Measurements from ENCODE around the gene BRCA1.
"Not testable (repeated sequence)": the region's sequence is repeated elsewhere in the genome, so short reads cannot be mapped to it uniquely, and the experiment has no call there.

GRCh38 chr17:43138531-43138930 lies 13.4 kb upstream of the BRCA1 start:
- not testable (repeated sequence) for TF ChIP-seq CTCF (IDR thresholded peaks at IDR 0.05; ENCODE audit: insufficient read depth, low read length); GABPA (IDR thresholded peaks at IDR 0.05; ENCODE audit: low read depth); POLR2AphosphoS5 (IDR thresholded peaks at IDR 0.05; ENCODE audit: low read depth); REST (IDR thresholded peaks at IDR 0.05; ENCODE audit: insufficient replicate concordance, low read depth)
